ENCODE data around the gene MICU2. TPM values are rescaled to one million over a fixed set of nuclear protein-coding genes. Genes with fewer than 3 reads are reported as not detected.
A peak's percentile ranks its signal among the peaks of the same experiment; 100 is the strongest.

MICU2 gene
- total and polyA plus RNA-seq, 2 donors (not counting 1 experiment from before 2014, with no cell fraction given) = 43.3 to 43.9 TPM

DNA sequence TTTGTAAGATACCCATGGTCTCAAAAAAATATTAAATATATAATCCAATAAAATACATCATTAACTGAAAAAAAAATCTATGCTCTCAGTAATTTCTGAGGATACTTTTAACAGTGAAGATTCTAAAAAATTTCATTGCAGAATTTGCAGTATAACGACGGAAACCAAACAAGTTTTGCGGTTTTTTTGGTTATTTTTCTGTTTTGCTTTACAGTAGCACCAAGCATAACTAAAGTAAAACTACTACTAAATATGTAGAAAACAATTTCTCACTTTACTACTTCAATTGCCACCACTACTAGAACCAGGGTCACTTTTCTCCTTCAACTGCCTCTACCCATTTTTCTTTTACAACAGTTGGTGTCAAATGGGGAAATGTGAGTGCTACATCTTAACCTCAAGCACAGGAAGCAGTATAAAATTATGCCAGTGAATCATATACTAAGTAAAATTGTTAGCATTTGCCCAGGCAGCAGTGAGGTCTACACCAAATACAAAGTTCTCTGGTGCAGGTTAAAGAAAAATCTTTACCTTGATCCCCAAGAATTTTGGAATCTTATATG, 24.1 kb downstream of the MICU2 start:
- Histone ChIP-seq H3K9me3 (ENCODE audit: control insufficient read depth, insufficient read depth, low read depth, low read length) (no peaks in the 10 kb centered on the region), H3K4me3 (replicated peaks in 1 of 4; ENCODE audit: control extremely low read depth in 1 of 4, insufficient read depth in 1 of 4, low read depth in 3 of 4, low read length in 4 of 4) (no peak overlapping the region), H3K4me1 (ENCODE audit: control insufficient read depth, extremely low read depth, insufficient read depth, low read length) (peaks cover 2% of the 10 kb centered on the region), H3K36me3 (ENCODE audit: control insufficient read depth, insufficient read depth, low read length) (no peaks in the 10 kb centered on the region), H3K27ac (ENCODE audit: insufficient read depth, low read length) (no peak overlapping the region), H2AFZ (ENCODE audit: low read length) (no peak overlapping the region), H3K79me2 (ENCODE audit: control insufficient read depth, insufficient read depth, low read length) (no peaks in the 10 kb centered on the region), H3K27me3 (ENCODE audit: control insufficient read depth, insufficient read depth, low read length) (no peaks in the 10 kb centered on the region), H4K20me1 (ENCODE audit: control insufficient read depth, extremely low read depth, insufficient read depth, low read length) (no peaks in the 10 kb centered on the region), H3K9ac (ENCODE audit: insufficient read depth, low read length) (no peak overlapping the region), H3K4me2 (ENCODE audit: extremely low read depth, insufficient read depth, low read length) (no peak overlapping the region)
- TF ChIP-seq EZH2 (IDR thresholded peaks at IDR 0.05; ENCODE audit: low read length, missing control alignments) = no peak
- TF ChIP-seq, protein P1, sequence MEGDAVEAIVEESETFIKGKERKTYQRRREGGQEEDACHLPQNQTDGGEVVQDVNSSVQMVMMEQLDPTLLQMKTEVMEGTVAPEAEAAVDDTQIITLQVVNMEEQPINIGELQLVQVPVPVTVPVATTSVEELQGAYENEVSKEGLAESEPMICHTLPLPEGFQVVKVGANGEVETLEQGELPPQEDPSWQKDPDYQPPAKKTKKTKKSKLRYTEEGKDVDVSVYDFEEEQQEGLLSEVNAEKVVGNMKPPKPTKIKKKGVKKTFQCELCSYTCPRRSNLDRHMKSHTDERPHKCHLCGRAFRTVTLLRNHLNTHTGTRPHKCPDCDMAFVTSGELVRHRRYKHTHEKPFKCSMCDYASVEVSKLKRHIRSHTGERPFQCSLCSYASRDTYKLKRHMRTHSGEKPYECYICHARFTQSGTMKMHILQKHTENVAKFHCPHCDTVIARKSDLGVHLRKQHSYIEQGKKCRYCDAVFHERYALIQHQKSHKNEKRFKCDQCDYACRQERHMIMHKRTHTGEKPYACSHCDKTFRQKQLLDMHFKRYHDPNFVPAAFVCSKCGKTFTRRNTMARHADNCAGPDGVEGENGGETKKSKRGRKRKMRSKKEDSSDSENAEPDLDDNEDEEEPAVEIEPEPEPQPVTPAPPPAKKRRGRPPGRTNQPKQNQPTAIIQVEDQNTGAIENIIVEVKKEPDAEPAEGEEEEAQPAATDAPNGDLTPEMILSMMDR (conservative IDR thresholded peaks at IDR 0.05 in 1 of 2, IDR thresholded peaks at IDR 0.05 in 1 of 2; ENCODE audit: low read depth in 1 of 2, low read length in 2 of 2) = no peak
- DNase-seq (ENCODE audit: low read depth in 2 of 2) = peak in 1 of 2 donors; percentile 11

DNA sequence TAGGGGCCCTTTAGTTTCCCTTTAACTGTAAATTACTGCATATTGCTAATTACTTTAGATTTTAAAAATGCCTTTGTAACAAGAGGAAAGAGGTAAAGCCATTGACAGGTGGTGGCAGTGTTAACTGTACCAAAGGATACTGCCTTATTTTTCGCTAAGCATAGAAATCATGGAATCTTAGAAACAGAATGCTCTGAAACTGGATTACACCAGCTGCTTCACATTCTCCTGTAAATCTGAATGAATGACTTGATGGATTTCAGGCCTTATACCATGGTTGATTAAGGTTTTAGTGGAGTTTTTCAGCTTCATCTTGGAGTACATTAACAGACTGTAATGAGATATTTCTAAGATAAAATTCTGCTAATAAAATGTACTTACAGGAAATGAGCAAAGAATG, 25.2 kb downstream of the MICU2 start:
- H3K4me1 ChIP-seq (ENCODE audit: control insufficient read depth, extremely low read depth, insufficient read depth, low read length) = peaks cover 2% of the 10 kb centered on the region
- H4K20me1 ChIP-seq (ENCODE audit: control insufficient read depth, extremely low read depth, insufficient read depth, low read length) = no peaks in the 10 kb centered on the region
- H3K9me3 ChIP-seq (ENCODE audit: control insufficient read depth, insufficient read depth, low read depth, low read length) = no peaks in the 10 kb centered on the region
- no peak overlapping the region for H3K27ac ChIP-seq (ENCODE audit: insufficient read depth, low read length)
- no peaks in the 10 kb centered on the region for H3K79me2 ChIP-seq (ENCODE audit: control insufficient read depth, insufficient read depth, low read length)
- DNase-seq (ENCODE audit: low read depth in 2 of 2) = no peak
- H3K4me3 ChIP-seq (replicated peaks in 1 of 4; ENCODE audit: control extremely low read depth in 1 of 4, insufficient read depth in 1 of 4, low read depth in 3 of 4, low read length in 4 of 4) = no peak overlapping the region
- no peak overlapping the region for H2AFZ ChIP-seq (ENCODE audit: low read length)
- no peaks in the 10 kb centered on the region for H3K27me3 ChIP-seq (ENCODE audit: control insufficient read depth, insufficient read depth, low read length)
- no peak overlapping the region for H3K9ac ChIP-seq (ENCODE audit: insufficient read depth, low read length)
- H3K4me2 ChIP-seq (ENCODE audit: extremely low read depth, insufficient read depth, low read length) = no peak overlapping the region
- H3K36me3 ChIP-seq (ENCODE audit: control insufficient read depth, insufficient read depth, low read length) = no peaks in the 10 kb centered on the region
- no peak for TF ChIP-seq EZH2 (IDR thresholded peaks at IDR 0.05; ENCODE audit: low read length, missing control alignments)
- TF ChIP-seq, protein P1 (conservative IDR thresholded peaks at IDR 0.05 in 1 of 2, IDR thresholded peaks at IDR 0.05 in 1 of 2; ENCODE audit: low read depth in 1 of 2, low read length in 2 of 2) = no peak

DNA sequence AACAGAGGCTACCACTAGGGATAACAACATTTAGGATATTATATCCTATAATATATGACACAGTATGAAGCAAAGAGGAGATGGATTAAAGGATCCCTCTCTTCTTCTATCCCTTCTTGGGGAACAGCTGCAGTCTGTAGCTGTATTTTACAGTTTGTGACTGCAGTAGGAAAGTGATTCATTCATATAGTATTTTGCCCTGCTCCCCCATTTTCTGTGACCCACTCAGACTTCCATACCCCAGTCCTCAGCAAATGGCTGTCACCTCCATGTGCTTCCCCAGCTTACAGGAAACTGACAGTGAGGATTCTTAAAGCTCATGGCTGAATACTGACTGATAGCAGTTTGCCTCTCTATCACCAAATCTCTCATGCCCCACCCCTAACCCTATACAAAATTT, 27.5 kb downstream of the MICU2 start:
- Histone ChIP-seq H3K9me3 (ENCODE audit: control insufficient read depth, insufficient read depth, low read depth, low read length) (no peaks in the 10 kb centered on the region), H4K20me1 (ENCODE audit: control insufficient read depth, extremely low read depth, insufficient read depth, low read length) (no peaks in the 10 kb centered on the region), H3K27me3 (ENCODE audit: control insufficient read depth, insufficient read depth, low read length) (no peaks in the 10 kb centered on the region), H3K79me2 (ENCODE audit: control insufficient read depth, insufficient read depth, low read length) (no peaks in the 10 kb centered on the region), H3K36me3 (ENCODE audit: control insufficient read depth, insufficient read depth, low read length) (no peaks in the 10 kb centered on the region), H3K27ac (ENCODE audit: insufficient read depth, low read length) (no peak overlapping the region), H3K9ac (ENCODE audit: insufficient read depth, low read length) (no peak overlapping the region), H2AFZ (ENCODE audit: low read length) (no peak overlapping the region), H3K4me1 (ENCODE audit: control insufficient read depth, extremely low read depth, insufficient read depth, low read length) (peaks cover 2% of the 10 kb centered on the region), H3K4me2 (ENCODE audit: extremely low read depth, insufficient read depth, low read length) (no peak overlapping the region), H3K4me3 (replicated peaks in 1 of 4; ENCODE audit: control extremely low read depth in 1 of 4, insufficient read depth in 1 of 4, low read depth in 3 of 4, low read length in 4 of 4) (no peak overlapping the region)
- TF ChIP-seq, protein P1 (conservative IDR thresholded peaks at IDR 0.05 in 1 of 2, IDR thresholded peaks at IDR 0.05 in 1 of 2; ENCODE audit: low read depth in 1 of 2, low read length in 2 of 2) = no peak
- no peak for TF ChIP-seq EZH2 (IDR thresholded peaks at IDR 0.05; ENCODE audit: low read length, missing control alignments)
- peak; percentile 14 to 22 for DNase-seq (ENCODE audit: low read depth in 2 of 2)

All from fibroblast of lung (primary cell).